ENCODE data around the gene CANT1.

GRCh38 chr17:78980624-78980972 lies 29.0 kb downstream of the CANT1 start:
- TF ChIP-seq, protein P1, sequence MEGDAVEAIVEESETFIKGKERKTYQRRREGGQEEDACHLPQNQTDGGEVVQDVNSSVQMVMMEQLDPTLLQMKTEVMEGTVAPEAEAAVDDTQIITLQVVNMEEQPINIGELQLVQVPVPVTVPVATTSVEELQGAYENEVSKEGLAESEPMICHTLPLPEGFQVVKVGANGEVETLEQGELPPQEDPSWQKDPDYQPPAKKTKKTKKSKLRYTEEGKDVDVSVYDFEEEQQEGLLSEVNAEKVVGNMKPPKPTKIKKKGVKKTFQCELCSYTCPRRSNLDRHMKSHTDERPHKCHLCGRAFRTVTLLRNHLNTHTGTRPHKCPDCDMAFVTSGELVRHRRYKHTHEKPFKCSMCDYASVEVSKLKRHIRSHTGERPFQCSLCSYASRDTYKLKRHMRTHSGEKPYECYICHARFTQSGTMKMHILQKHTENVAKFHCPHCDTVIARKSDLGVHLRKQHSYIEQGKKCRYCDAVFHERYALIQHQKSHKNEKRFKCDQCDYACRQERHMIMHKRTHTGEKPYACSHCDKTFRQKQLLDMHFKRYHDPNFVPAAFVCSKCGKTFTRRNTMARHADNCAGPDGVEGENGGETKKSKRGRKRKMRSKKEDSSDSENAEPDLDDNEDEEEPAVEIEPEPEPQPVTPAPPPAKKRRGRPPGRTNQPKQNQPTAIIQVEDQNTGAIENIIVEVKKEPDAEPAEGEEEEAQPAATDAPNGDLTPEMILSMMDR (IDR thresholded peaks at IDR 0.05; ENCODE audit: low read depth, low read length, missing input control) = no peak
- TF ChIP-seq, protein P2, sequence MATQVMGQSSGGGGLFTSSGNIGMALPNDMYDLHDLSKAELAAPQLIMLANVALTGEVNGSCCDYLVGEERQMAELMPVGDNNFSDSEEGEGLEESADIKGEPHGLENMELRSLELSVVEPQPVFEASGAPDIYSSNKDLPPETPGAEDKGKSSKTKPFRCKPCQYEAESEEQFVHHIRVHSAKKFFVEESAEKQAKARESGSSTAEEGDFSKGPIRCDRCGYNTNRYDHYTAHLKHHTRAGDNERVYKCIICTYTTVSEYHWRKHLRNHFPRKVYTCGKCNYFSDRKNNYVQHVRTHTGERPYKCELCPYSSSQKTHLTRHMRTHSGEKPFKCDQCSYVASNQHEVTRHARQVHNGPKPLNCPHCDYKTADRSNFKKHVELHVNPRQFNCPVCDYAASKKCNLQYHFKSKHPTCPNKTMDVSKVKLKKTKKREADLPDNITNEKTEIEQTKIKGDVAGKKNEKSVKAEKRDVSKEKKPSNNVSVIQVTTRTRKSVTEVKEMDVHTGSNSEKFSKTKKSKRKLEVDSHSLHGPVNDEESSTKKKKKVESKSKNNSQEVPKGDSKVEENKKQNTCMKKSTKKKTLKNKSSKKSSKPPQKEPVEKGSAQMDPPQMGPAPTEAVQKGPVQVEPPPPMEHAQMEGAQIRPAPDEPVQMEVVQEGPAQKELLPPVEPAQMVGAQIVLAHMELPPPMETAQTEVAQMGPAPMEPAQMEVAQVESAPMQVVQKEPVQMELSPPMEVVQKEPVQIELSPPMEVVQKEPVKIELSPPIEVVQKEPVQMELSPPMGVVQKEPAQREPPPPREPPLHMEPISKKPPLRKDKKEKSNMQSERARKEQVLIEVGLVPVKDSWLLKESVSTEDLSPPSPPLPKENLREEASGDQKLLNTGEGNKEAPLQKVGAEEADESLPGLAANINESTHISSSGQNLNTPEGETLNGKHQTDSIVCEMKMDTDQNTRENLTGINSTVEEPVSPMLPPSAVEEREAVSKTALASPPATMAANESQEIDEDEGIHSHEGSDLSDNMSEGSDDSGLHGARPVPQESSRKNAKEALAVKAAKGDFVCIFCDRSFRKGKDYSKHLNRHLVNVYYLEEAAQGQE (IDR thresholded peaks at IDR 0.05) = no peak
- no peak for TF ChIP-seq HNF4G (IDR thresholded peaks at IDR 0.05)

Measured in liver (tissue), 3 donors.